Measurements from ENCODE around the gene TOR2A.
"Not testable (repeated sequence)": the region's sequence is repeated elsewhere in the genome, so short reads cannot be mapped to it uniquely, and the experiment has no call there.

Gene TOR2A

DNA sequence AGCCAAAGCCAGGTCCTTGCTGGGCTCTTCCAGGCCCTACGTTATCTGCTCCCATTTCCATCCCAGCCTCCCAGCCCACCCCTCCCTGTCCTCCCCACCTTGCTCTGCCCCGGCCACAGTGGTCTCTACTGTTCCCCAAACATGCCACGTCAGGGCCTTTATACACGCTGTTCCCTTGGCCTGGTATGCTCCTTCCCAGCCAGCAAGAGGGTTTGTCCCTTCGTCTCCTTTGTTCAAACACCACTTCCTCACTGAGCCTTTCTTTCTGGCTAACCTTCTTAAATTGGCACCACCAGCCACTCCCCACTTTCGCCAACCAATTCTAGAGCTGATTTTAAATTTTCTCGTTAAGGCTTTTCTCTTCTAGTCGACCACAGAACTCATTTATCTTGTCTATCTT, 33.6 kb upstream of the TOR2A start:
- no peak for DNase-seq

DNA sequence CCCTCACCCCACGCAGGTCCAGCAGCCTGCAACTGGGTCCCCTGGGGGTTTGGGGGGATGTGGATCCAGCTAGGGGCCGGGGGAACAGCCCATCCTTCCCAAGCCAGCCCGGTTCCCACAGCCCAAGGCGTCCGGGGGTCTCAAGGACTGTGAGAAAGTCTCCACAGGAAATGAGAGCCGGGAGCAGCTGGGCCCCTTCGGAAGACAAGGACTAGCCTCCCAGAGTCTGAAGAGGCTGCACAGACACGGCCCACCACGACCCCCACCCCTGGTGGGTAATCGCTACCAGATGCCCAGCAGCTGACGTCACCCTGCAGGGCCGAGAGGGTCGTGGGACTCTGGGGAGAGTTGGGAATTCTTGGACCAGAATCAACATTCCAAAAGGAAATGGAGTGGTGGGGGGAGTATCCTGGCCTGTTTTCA, 32.8 kb upstream of the TOR2A start:
- no peak for DNase-seq

DNA sequence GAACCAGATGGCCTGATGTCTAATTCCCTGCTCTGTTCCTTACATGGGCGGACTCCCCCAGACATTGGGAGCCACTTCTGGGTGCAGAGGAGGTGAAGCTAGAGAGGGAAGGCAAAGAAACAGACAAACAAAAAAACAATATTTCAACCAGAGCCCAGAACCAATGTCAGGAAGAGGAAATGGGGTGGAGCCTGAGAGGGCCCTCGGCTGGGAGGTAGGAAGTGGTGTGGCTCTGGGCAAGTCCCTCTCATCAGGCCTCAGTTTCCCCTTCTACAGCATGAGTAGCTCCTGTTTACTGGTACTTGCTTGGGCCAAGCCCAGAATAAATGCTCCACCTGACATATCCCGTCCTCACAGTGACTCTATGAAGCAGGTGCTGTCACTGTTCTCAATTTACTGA, 32.3 kb upstream of the TOR2A start:
- DNase-seq: no peak

DNA sequence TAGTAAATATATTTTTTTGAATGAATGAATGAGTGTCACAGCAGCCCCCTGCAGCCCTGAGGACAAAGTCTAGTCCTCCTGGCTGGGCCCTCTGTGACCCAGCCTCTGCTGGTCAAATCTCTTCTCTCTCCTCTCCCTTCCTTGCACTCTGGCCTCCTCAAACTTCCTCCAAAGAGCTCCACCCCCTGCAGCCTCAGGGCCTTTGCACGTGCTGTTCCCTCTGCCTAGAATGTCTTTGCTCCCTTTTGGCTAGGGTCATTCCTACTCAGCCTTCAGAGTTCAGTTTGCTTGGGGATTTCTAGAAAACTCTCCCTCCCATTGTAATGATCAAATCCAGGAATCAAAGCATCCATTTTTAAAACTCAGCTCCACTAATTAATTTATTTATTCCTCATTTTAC, 30.3 kb upstream of the TOR2A start:
- DNase-seq: no peak

DNA sequence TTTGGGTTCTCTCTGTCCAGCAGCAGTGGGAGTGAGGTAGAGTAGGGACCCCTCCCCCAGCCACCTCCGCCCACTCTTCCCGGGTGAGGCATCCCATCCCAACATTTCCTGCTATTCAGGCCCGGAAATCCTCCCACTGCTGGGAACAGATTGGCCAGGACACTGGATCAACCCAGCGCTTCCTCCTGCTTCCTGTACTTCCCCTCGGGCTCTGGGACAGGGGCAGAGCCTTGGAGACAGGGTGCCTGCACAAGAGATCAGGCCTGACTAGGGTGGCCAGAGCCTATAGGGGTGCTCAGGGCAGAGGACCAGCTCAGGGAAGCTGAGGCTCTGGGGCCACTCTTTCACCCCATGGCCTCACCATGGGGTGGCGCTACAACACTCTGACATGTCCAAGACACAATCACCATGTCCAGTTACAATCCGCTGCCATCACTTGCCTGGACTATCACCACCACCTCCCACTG, 28.9 kb upstream of the TOR2A start:
- no peak for DNase-seq

DNA sequence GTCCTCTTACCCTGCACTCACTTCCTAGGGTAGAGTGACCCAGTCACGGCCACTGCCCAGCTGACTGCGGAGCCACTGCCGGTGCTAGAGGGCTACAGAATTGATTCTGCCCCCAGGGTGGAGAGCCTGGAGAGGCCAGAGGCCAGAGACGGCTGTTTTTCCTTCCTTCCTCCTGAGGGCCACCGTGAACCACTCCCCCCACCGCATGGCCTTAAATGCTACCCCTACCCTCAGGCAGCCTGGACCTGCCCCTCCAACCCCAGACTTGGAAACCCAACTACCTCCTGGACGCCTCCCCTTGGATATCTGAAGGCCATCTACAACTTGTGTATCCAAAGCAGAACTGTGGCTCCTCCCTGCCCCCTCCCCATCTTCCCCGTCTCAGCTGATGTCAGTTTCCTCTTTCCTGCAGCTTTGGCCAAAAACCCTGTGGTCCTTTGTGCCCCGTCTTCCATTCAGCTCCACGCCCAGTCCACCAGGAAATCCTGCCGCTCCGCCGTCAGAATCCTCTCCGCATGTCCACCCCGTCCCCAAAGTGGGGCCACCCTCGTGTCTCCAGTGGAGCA, 27.1 kb upstream of the TOR2A start:
- DNase-seq: no peak

DNA sequence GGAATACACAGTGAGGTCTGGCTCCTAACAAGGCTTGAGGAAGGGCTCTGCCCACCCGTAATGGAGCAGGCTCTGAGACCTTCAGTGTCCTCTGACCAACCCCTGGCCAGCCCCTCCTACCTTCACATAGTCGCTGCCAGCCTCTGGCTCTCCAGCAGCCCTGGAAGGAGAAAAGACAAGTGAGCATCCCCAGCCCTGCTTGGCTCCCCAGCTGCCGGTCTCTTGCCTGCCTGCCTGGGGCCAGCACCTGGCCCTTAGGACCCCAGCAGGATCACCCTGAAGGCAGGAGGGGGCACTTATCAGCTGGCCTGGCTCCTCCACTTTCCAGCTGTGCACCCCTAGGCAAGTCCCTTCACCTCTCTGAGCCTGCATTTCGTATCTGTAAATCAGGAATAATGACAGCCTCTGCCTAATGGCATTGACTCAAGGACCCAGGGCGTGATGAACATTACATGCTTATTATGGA, 26.4 kb upstream of the TOR2A start:
- DNase-seq: no peak

DNA sequence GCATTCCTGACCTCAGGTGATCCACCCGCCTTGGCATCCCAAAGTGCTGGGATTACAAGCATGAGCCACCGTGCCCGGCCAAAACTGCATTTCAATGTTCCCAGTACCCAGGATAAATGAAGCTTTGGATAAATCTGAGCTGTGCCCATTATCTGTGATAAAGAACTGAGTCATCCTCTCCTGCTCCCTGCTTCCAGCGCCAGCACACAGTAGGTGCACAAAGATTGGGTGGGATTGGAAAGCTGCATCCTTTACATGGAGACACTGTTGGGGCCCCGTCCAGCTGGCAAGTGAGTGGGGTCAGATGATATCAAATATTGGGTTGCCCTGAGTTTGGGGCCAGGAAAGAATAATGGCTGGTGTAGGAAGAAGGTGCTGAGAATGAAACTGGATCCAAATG, 26.0 kb upstream of the TOR2A start:
- DNase-seq: no peak

DNA sequence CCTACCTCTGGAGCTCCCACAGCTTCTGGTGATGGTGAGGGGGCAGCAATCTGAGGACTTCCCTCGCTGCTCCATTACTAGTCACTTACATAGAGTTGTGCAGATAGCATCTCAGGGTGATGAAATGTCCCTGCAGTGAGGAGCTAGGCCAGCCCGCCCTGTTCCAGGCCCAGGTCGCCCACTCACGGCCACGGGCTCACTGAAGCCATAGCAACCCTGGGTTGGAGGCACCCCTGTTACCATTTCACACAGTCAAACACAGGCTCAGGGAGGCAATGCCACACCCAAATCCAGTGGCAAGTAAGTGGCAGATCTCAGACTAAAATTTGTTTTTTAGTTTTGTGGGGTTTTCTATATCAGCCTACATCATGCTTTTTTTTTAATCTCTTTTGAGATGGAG, 23.7 kb upstream of the TOR2A start:
- DNase-seq: no peak

DNA sequence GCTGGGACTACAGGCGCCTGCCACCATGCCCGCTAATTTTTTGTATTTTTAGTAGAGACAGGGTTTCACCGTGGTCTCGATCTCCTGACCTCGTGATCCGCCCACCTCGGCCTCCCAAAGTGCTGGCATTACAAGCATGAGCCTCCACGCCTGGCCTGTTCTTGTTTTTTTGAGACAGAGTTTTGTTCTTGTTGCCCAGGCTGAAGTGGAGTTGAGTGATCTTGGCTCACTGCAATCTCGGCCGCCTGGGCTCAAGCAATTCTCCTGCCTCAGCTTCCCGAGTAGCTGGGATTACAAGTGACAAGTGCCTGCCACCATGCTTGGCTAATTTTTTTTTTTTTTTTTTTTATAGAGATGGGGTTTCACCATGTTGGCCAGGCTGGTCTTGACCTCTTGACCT, 21.7 kb upstream of the TOR2A start:
- not testable (repeated sequence) for DNase-seq

DNA sequence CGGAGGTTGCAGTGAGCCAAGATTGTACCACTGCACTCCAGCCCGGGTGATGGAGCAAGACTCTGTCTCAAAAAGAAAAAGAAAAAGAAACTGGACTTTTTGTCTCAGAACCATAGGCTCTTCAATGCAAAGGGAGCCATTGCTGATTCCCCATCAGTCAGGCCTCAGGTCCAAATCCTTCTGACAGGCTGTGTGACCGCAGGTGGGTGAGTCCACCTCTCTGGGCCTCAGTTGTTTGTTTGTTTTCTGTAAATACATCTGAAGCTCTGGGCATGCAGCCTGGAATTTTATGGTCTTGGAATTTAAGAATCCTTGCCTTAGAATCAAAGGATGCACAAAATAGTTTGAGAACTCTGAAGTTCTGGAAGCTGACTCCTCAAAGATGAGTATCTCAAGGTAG, 21.1 kb upstream of the TOR2A start:
- no peak for DNase-seq

DNA sequence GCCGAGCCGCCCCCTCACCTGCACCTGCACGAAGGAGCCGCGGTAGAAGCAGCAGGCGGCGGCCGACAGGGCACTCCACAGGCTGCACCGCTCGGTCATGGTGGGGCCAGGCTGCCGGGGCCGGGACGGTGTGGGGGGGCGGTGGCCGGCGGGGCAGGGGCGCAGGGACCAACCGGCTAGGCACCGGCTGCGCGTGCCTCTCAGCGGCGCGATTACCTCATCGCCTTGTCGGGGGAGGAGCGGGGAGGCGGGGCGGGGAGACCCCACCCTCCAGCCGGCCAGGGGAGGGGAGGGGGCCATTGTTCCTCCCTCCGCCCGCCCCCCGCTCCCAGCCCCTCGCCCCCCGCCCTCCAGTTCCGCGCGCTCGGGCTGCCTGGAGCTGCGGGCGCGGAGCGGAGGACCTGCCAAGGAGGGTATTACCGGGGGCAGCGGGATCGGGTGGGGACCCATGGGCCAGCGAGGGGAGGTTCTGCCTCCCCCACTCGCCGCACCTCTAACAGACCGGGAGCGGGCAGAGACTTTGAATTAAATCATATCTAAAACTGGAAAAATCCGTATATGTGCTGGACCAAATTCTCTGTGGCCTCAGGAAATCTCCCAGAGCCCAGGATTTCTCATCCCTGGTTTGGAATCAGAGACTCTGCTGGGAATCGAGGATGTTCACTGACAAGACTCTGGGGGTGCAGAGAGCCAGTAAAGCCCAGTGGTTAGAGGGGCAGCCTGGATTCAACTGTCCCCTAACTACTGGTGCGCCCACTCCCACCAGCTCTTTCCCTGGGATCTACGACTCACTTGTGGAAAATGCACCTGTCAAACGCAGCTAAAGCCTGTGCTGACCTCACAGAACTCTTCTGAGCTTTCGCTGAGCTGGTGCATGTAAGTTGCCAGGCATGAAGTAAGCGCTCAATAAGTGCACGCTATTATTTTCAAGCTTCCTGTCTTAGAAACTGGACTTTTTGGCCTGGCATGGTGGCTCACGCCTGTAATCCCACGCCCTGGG, 20.3 kb upstream of the TOR2A start:
- no peak for DNase-seq

DNA sequence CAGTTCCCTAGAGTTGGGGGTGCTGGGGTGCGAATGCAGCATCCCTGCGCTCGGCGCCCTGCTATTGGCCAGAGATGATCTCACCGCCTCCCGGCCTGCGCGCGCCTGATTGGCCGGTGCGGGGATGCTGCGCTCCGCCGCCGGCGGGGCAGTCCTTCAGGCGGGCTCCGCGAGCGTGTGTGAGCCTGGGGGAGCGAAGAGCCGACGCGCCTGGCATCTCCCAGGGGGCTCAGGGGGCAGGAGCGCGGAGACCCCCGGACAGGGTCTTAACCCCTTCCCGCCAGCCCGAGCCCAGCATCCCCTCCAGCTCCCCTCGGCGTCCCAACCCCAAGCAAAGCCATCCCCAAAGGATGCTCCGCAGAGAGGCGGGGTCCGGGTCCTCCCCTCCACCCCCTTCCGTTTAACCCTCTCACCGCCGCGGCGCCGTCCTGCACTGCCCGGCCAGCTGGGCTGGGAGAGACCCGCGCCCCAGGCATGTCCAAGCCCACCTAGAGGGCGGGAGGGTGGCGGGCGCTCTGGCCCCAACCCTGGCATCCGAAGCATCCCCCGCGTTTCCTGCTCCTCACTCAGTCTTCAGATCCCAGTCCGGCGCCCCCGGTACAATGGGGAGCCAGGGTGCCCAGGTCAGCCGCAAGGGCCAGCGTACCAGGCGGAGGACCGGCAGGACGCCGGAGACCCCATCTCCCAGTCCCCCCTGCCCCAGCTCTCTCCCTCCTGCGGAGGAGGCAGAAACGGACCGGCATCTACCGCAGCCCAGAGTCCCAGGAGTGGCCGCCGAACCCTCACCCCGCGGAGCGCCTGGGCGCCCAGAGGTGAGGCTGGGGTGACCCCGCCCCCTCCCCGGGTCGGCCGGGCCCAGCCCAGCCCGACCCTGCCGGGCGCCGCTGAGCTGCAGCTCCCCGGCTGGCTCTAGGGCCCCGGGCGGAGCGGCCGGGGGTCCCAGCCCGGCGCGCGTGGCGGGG, 19.3 kb upstream of the TOR2A start:
- DNase-seq: no peak

DNA sequence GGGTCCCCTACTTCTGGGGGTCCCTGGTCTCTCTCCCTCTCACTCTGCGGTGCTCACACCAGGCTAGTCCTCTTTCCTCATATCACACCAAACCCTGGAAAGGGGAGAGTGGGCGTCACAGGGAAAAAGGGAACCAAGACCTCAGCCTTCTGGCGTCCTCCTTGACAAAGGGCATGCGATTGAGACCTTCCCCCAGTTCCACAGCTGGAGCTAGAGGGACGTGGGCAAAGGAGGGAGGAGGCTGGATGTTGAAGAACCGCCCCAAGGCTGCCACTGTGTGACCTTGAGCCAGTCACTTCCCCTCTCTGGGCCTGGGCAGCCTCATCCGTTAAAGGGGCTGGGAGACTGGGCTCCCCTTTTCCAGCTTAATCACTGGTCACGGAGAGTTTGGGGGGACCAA, 18.5 kb upstream of the TOR2A start:
- DNase-seq: no peak

DNA sequence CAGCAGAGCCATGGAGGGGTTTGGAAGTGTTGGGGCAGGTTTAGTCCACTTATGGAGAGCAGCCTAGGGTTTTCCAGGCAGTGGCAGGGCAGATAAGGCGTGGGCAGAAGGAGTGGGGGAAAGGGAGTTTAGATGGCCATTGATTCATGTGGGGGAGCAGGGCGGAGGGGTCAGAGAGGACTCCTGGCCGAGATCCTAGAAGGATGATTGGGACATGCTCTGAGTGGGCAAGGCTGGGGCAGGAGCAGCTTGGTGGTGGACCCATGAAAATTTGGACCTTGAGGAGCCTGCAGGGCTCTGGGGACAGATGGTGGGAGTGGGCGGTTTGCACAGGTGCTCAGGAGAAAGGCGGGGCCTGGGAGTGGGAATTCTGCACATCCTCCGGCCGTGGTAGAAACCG, 18.1 kb upstream of the TOR2A start:
- DNase-seq: no peak

DNA sequence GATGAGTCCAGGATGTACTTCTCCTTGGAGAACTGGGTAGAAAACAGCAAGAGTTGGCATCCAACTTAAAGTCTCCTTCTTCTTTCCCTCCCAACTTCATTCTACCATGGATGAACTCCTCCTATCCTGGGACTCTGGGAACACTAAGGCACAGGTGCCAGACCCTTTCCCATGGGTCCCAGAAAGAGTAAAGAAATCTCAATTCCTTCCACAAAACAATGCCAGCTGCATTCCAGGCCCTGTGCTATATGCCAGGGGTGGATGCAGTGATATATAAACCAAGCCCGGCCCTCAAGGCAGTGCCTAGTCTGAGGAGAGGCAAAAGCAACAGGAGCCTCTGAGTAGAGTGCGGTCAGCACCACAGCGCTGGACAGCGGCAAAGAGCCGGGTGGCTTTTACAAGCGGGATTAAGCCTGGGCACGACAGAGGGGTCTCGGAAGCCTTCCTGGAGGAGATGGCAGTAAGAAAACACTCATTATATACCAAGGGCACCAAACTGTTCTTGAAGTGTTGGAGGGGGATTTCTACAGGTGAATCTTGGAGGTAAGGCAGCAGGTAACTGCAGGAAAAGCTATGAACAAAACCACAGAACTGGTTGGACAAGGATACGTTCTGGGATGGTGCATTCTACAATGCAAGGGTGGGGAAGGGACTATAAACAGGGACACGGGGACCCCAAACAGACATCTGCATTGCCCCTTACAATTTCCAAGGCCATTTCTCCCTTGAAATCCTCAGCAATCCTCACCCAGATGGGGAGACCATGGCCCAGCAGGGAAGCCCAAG, 16.4 kb upstream of the TOR2A start:
- no peak for DNase-seq

DNA sequence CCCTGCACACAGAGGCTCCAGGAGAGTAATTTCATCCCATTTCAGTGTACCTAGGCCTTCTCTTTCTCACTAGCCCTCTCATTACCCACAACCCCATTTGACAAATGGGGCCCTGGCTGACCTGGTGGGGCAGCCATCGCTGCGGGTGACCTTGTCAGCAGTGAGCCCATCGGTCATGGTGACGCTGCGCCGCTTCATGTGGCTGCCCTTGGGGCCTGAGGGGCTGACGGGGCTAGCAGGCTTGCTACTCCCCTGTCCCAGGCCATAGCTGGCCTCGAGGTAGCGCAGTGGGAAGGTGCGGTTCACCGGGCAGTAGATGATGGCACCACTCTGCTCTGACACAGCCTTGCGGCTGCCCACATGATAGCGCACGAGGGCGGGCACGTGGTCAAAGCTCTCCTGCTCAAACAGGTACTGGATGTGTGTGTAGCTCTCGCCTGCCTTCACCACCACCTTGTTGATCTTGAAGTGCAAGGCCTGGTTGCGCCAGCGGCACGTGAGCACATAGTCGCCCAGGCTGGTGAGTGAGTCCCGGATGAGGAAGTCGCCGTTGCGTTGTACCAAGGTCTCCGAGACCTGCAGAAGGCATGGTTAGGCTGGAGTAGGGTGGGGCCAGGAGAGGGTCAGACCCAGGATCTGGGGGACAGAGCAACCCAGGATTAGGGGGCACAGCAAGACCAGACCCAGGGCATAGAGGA, 14.1 kb upstream of the TOR2A start:
- no peak for DNase-seq

DNA sequence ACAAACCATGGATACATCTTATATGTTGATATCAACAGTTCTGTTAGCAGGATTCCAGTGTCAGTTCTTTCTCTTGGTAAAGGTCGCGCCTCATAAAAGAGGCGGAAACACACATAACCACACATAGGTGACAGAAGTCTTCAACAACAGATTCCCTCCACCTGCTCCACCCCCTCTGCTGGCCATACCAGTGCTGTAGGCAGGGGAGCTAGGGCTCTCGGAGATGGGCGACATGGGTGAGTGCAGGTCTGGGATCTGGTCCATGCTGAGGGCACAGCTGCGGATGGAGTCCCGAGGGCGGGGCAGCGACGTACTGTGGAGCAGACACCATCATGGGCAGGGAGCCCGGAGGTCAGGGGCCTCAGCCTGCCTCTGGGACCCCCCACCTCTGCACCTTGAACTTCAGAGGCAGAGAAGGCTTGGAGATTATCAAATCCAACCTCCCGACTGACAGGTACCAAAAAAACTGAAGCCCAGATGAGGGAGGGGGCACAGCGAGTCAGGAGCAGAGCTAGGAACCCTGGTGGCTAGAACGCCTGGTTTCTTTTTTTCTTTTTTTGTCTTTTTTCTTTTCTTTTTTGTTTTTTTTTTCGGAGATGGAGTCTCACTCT, 12.0 kb upstream of the TOR2A start:
- no peak for DNase-seq

DNA sequence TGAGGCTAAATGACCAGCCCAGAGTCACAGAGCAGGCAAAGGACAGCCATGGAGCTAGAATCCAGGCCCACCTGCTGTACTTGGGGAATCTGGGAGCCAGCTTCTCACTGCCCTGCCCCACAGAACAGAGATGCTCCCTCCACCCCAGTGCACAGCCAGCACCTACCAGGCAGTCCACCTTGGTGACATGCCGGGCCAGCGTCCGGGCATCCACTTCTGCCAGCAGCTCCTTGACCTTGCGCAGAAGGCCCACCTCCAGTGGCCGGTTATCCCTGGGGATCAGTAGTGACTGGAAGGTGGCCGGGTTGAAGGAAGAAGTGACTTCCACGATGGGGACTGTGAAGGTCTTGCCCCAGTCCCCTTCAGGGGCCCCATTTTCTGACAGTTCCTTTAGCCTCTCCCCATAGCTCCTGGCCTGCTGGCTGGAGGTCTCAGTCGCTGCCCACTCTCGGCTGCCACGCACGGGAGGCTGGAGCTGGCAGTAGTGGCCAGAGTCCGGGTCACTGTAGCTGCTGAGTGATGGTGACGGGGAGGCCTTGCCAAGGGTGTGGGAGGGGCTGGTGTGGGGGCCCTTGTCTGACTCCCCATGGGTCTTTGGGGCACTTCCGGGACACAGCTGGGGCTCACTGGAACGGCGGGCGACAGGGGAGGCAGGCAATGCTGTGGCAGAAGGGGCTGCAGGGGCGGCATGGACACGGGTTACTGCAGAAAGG, 9.5 kb upstream of the TOR2A start:
- no peak for DNase-seq

DNA sequence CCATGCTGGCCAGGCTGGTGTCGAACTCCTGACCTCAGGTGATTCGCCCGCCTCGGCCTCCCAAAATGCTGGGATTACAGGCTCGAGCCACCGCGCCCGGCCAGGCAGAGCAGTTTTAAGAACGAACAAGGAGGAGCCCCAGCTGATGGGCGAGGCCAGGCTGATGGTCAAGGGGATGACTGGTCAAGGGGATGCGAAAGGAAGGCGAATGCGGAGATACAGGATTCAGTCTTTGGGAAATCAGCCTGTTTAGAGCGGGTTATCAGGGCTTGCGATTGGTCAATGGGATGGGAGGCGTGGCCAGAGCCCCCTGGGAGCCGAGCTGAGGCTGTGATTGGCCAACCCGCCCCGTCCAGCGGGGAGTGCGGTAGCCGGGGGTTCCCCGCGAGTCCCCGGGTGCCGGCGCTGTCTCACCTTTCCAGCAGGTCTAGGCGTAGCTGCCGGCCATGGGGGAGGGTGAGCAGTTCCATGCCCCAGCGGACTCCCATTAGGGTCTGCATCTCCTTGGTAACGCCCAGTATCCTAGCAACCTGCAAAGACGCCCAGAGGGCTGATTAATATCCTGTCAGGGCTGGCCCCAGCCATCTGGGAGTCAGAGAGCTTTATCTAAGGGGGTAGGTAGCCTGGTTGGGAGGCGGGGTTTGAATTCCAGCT, 7.5 kb upstream of the TOR2A start:
- no peak for DNase-seq
